HL-60 (cell line): ENCODE results near the gene INHA.

Experiments used
- DNase-seq, 2 experiments: peaks; one replicate each; pipeline ENCODE4 v3.0.0-alpha.2; 2010 to 2020; ENCODE audit warnings: low read depth in 1 of 2, low spot score in 1 of 2
- H3K27ac ChIP-seq: fragments of 250-450 bp; sonication (Bioruptor Pico); replicated peaks from 2 replicates; pipeline ENCODE4 v1.5.1; 2020; ENCODE audit warnings: mild to moderate bottlenecking, moderate library complexity
- H3K27me3 ChIP-seq: fragments of 250-450 bp; sonication (Bioruptor Pico); 2 replicates; pipeline ENCODE4 v1.5.1; 2021; ENCODE audit warnings: mild to moderate bottlenecking, moderate library complexity; ENCODE audit not compliant: insufficient read depth, poor library complexity, severe bottlenecking
- H3K4me3 ChIP-seq: replicated peaks from 2 replicates; pipeline ENCODE4 v1.5.1; 2011; ENCODE audit warnings: mild to moderate bottlenecking, control low read depth, low read length; ENCODE audit not compliant: insufficient read depth
- GABPA ChIP-seq: IDR thresholded peaks from 2 replicates; pipeline ENCODE4 v1.6.1; 2012; ENCODE audit warnings: low read depth
- POLR2AphosphoS5 ChIP-seq: IDR thresholded peaks from 2 replicates; pipeline ENCODE4 v1.6.1; 2012; ENCODE audit warnings: low read depth
- SPI1 ChIP-seq: IDR thresholded peaks from 2 replicates; pipeline ENCODE4 v1.6.1; 2012; ENCODE audit warnings: low read depth, mild to moderate bottlenecking, borderline replicate concordance
- TF ChIP-seq, protein P1 (sequence below): IDR thresholded peaks from one replicate; pipeline ENCODE4 v1.5.1; 2011; ENCODE audit warnings: low read length, control low read depth, inconsistent platforms; ENCODE audit not compliant: insufficient read depth
- TF ChIP-seq, protein P2 (sequence below): IDR thresholded peaks from 2 replicates; pipeline ENCODE4 v1.6.1; 2012; ENCODE audit warnings: low read depth; ENCODE audit not compliant: insufficient replicate concordance

The INHA gene

GRCh38 chr2:219559156-219559915 is 12.8 kb upstream of the INHA start:
- TF ChIP-seq GABPA: no peak
- TF ChIP-seq, protein P1, sequence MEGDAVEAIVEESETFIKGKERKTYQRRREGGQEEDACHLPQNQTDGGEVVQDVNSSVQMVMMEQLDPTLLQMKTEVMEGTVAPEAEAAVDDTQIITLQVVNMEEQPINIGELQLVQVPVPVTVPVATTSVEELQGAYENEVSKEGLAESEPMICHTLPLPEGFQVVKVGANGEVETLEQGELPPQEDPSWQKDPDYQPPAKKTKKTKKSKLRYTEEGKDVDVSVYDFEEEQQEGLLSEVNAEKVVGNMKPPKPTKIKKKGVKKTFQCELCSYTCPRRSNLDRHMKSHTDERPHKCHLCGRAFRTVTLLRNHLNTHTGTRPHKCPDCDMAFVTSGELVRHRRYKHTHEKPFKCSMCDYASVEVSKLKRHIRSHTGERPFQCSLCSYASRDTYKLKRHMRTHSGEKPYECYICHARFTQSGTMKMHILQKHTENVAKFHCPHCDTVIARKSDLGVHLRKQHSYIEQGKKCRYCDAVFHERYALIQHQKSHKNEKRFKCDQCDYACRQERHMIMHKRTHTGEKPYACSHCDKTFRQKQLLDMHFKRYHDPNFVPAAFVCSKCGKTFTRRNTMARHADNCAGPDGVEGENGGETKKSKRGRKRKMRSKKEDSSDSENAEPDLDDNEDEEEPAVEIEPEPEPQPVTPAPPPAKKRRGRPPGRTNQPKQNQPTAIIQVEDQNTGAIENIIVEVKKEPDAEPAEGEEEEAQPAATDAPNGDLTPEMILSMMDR: no peak
- TF ChIP-seq SPI1: no peak
- TF ChIP-seq, protein P2, sequence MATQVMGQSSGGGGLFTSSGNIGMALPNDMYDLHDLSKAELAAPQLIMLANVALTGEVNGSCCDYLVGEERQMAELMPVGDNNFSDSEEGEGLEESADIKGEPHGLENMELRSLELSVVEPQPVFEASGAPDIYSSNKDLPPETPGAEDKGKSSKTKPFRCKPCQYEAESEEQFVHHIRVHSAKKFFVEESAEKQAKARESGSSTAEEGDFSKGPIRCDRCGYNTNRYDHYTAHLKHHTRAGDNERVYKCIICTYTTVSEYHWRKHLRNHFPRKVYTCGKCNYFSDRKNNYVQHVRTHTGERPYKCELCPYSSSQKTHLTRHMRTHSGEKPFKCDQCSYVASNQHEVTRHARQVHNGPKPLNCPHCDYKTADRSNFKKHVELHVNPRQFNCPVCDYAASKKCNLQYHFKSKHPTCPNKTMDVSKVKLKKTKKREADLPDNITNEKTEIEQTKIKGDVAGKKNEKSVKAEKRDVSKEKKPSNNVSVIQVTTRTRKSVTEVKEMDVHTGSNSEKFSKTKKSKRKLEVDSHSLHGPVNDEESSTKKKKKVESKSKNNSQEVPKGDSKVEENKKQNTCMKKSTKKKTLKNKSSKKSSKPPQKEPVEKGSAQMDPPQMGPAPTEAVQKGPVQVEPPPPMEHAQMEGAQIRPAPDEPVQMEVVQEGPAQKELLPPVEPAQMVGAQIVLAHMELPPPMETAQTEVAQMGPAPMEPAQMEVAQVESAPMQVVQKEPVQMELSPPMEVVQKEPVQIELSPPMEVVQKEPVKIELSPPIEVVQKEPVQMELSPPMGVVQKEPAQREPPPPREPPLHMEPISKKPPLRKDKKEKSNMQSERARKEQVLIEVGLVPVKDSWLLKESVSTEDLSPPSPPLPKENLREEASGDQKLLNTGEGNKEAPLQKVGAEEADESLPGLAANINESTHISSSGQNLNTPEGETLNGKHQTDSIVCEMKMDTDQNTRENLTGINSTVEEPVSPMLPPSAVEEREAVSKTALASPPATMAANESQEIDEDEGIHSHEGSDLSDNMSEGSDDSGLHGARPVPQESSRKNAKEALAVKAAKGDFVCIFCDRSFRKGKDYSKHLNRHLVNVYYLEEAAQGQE: no peak
- TF ChIP-seq POLR2AphosphoS5: no peak
- Histone ChIP-seq H3K4me3 (no peak overlapping the region), H3K27ac (no peak overlapping the region), H3K27me3 (no peaks in the 10 kb centered on the region)
- DNase-seq: no peak

DNA sequence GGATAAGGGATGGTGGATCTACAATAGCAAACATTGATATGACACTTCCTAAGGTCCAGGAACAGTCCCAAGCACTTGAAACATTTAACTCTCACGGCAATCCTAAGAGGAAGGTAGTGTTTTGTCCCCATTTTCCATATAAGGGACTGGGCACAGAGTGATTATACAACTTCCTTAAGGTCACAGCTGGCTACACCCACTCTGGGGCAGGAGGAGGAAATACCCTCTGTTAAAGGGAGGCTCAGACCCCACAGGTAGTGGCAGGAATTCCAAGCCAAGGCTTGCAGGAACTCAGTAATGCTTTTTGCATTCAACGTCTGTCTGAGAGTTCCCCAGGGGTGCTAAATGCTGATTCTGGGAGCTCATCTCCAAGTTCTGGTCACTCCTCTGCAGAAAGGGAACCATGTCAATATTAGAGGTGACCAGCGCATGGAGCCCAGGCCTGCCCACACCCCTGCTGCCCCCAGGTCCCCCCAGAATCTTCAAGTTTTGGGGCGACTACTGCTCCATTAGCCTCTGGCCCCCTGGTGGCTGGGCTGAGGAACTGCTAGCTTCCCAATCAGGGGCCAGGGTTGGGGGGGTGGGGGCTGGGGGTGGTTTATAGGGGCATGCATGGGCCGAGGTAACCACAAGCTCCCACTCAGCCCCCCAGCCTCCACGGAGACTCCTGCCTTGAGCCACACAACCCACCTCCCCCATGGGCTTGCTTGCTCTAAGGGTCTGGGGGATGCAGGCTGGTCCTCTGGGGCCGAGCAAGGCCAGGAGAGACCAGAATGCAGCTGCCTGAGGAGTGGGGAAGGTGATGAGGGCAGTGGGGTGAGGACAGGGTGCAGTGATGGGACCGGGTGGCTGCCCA is 11.8 kb upstream of the INHA start:
- no peak overlapping the region for H3K4me3 ChIP-seq
- no peak overlapping the region for H3K27ac ChIP-seq
- H3K27me3 ChIP-seq: no peaks in the 10 kb centered on the region
- TF ChIP-seq SPI1 (no peak), POLR2AphosphoS5 (no peak), GABPA (no peak)
- TF ChIP-seq, protein P1: peak; percentile 31
- TF ChIP-seq, protein P2: no peak
- DNase-seq: no peak

GRCh38 chr2:219560893-219561178 is 11.3 kb upstream of the INHA start:
- TF ChIP-seq SPI1: no peak
- TF ChIP-seq, protein P1: no peak
- TF ChIP-seq, protein P2: no peak
- TF ChIP-seq POLR2AphosphoS5: no peak
- Histone ChIP-seq H3K27me3 (no peaks in the 10 kb centered on the region), H3K4me3 (no peak overlapping the region), H3K27ac (no peak overlapping the region)
- no peak for DNase-seq
